ENCODE results near the gene GOLGA2.
"Not testable (repeated sequence)": the region's sequence is repeated elsewhere in the genome, so short reads cannot be mapped to it uniquely, and the experiment has no call there.

- not testable (repeated sequence) for TF ChIP-seq CTCF (conservative IDR thresholded peaks at IDR 0.05); EZH2 (IDR thresholded peaks at IDR 0.05; ENCODE audit: low read depth)
Measured at GRCh38 chr9:128279088-128280073, 3.6 kb upstream of the GOLGA2 start.

All from PC-9 (cell line).